C4-2B (cell line): ENCODE measurements around the gene HTR4.

Experiments
- H3K27ac ChIP-seq: fragments of 450-650 bp; 2 replicates; pipeline ENCODE4 v1.5.1; 2017
- CTCF ChIP-seq: fragments of 450-650 bp; conservative IDR thresholded peaks from 2 replicates; pipeline ENCODE4 v1.5.1; 2017; ENCODE audit warnings: mild to moderate bottlenecking
- ZFX ChIP-seq: fragments of 450-650 bp; IDR thresholded peaks from 2 replicates; pipeline ENCODE4 v1.6.1; 2017

The HTR4 gene

GRCh38 chr5:148583421-148583965 is 70.8 kb downstream of the HTR4 start:
- TF ChIP-seq CTCF (no peak), ZFX (no peak)
- H3K27ac ChIP-seq: no peak overlapping the region

- H3K27ac ChIP-seq: no peak overlapping the region
- no peak for TF ChIP-seq ZFX
- TF ChIP-seq CTCF: no peak
Measured at GRCh38 chr5:148574167-148574566, 80.2 kb downstream of the HTR4 start.

GRCh38 chr5:148573374-148573773 is 81.0 kb downstream of the HTR4 start:
- H3K27ac ChIP-seq: no peak overlapping the region
- TF ChIP-seq ZFX: no peak
- no peak for TF ChIP-seq CTCF

- no peak for TF ChIP-seq CTCF
- no peak for TF ChIP-seq ZFX
- H3K27ac ChIP-seq: no peak overlapping the region
Measured at GRCh38 chr5:148569948-148570347, 84.4 kb downstream of the HTR4 start.

GRCh38 chr5:148565148-148565547 is 89.2 kb downstream of the HTR4 start:
- TF ChIP-seq ZFX (no peak), CTCF (no peak)
- H3K27ac ChIP-seq: no peak overlapping the region

GRCh38 chr5:148563021-148563420 is 91.3 kb downstream of the HTR4 start:
- H3K27ac ChIP-seq: no peak overlapping the region
- no peak for TF ChIP-seq CTCF
- no peak for TF ChIP-seq ZFX

- TF ChIP-seq ZFX (no peak), CTCF (no peak)
- H3K27ac ChIP-seq: no peak overlapping the region
Measured at GRCh38 chr5:148561801-148562311, 92.5 kb downstream of the HTR4 start.
